Embryonic facial prominence (tissue), 1 donor: Measurements from ENCODE around the gene MLF2.

Experiments used
- DNase-seq: peaks from one replicate; pipeline ENCODE4 v3.0.0-alpha.2; 2016; ENCODE audit errors: extremely low spot score

MLF2 gene

DNA sequence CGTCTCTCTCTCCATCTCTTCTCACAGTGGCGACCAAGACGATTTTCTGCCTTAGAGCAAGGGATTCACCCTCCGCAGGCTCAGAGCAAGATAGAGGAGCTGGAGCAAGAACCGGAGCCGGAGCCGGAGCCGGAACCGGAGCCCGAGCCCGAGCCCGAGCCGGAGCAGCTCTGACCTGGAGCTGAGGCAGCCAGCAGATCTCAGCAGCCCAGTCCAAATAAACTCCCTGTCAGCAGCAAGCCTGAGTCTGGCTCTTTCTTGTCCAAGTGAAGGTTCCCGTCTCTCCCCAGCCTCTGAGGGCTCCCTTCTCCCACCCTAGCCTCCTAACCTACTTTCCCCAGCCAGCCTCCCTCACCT lies 25.3 kb upstream of the MLF2 start:
- DNase-seq: no peak

- DNase-seq: no peak
Observed at GRCh38 chr12:6777386-6777785, 24.4 kb upstream of the MLF2 start.

- no peak for DNase-seq
Observed at GRCh38 chr12:6775185-6776174, 22.5 kb upstream of the MLF2 start.

DNA sequence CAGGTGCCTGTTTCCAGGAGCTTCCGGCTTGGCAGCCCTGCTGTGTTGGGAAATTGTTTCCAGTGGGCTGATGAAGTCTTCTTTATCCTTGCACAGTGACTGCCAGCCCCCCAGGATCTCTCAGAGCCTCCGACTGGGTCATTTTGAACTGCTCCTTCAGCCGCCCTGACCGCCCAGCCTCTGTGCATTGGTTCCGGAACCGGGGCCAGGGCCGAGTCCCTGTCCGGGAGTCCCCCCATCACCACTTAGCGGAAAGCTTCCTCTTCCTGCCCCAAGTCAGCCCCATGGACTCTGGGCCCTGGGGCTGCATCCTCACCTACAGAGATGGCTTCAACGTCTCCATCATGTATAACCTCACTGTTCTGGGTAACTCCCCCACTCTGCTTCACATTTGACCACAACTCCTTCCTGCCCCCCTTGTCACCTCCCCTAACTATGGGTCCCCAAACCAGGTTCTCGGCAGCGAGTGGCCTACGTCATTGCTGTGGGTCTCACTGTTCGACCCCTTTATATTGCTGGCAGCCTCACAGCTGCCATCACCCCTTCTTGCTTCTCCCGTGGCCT lies 21.6 kb upstream of the MLF2 start:
- no peak for DNase-seq

GRCh38 chr12:6773590-6774351 lies 20.8 kb upstream of the MLF2 start:
- no peak for DNase-seq

GRCh38 chr12:6772726-6773589 lies 20.0 kb upstream of the MLF2 start:
- DNase-seq: no peak

GRCh38 chr12:6772331-6772695 lies 19.4 kb upstream of the MLF2 start, which contains the start of gene LAG3:
Gene LAG3, plus strand, starts transcription at chr12:6772520. Its CDS starts 333 bp downstream, at chr12:6772853.
- DNase-seq: no peak

DNA sequence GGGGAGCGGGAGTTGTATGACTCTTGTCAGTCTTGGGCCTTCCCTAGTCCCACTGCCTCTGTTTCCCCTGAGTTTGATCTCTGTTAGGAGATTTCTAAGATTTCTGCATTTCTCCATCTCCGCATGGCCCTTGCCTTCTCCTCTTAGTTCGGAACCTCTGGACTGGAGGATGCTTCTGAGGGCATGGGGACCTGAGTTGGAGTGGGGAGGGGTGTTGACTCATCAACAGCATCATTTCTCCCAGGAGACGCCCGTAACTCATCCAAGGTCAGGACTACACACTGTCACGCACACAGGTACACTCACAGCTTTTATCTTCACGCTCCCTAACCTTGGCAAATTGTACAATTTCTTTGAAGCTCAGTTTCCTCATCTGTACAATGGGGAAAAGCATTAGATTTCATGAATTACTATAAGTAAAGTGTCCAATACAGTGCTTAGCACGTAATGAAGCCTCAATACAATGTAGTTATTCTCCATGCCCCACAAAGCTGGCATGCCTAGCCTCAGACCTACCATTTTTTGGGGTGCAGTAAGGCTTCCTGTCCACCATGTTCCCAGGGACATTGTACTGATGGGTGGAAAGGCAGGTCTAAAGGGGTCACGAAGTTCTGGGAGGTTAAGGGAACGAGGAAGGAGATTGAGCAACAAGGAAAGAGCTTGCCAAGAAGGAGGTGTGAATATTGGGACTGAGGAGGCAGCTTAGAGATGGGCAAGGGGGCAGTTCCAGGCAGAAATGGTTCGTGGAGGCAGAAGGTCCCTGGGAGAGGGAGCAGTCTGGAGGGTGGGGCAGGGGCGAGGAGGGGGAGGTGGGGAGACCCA lies 18.8 kb upstream of the MLF2 start:
- no peak for DNase-seq

DNA sequence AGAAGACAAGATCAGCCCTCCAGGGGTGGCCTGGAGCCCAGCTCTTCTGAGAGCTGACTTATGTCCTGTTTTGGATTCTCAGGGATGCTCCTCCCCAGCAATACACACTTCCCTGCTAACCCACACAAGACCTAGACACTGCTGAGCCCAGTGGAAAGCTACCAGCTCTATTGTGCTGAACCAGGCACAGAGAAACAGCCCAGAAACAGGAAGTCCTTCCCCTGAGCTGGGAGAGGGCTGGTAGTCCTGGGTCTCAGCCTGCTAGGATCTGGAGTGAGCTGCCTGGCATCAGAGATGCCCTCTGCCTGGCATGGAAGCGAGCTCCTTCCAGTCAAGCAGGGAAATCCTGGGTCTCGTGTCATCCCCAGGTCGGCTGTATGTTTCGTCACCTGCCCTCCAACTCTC lies 18.2 kb upstream of the MLF2 start:
- DNase-seq: no peak

DNA sequence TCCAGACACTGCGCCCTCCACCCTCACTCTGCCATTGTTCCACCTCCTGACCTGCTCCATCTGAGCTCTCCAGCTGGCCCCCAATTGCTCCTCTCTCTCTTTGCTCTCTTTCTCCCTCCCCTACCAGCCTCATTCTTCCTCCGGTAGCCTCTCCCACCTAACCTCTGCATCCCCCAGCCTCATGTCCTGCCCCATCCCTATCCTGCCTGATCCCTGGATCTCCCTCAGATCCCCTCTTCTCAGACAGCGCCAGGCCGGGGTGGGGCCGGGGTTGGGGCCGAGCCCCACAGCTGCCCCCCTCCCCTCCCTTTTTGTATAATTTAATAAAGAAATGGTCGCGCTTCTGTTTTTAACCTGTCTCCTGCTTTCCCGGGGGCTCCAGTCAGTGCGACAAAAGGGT lies 17.7 kb upstream of the MLF2 start:
- no peak for DNase-seq

DNA sequence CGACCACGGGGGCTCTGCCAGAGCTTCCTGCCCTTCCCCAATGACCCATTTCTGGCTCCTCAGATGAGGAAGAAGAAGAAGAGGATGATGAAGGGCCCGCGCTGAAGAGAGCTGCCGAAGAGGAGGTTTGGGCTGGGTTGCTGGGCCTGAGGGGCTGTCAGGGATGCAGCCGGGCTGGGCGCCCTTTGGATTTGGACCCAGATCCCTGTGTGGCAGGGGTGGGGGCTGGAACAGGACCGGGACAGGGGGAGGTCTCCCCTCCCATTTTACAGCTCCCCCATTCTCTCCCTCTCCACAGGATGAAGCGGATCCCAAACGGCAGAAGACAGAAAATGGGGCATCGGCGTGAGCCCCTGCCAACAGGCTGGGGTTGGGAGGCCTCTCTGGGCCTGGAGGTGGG lies 17.2 kb upstream of the MLF2 start:
- no peak for DNase-seq

DNA sequence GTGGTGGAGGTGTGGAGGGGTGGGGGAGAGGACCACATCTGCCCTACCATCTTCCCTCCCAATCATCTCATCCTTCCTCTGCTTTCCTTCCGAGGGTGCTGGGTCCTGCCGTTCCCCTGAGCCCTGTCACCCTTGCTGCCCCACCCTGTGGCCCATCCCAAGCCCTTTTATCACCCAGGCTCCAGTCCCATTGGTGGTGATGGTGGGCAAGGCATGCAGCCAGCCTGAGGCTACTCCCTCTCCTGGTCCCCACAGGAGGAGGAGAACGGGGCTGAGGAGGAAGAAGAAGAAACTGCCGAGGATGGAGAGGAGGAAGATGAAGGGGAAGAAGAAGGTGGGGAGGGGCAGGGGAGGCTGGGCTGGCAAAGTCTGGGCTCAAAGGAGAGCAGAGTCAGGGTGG lies 16.7 kb upstream of the MLF2 start:
- no peak for DNase-seq

DNA sequence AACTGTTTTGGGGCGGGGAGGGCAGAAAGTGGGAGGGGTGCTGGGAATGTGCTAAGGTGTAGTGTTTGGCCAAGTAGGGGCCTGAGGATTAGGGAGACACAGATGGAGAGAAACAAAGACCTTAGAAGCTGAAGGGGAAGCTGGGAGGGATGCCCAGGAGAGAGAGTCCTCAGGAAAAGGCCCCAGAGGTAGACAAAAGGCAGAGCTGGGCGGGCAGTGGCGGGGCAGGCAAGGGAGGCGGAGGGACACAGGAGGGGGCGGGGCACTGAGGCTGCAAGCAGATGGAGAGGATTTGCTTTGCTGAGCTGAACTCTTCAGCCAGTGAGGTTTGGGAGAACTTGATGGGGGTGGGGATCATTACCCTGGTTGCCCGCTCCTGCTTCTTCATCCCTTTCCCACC lies 16.0 kb upstream of the MLF2 start:
- no peak for DNase-seq

DNA sequence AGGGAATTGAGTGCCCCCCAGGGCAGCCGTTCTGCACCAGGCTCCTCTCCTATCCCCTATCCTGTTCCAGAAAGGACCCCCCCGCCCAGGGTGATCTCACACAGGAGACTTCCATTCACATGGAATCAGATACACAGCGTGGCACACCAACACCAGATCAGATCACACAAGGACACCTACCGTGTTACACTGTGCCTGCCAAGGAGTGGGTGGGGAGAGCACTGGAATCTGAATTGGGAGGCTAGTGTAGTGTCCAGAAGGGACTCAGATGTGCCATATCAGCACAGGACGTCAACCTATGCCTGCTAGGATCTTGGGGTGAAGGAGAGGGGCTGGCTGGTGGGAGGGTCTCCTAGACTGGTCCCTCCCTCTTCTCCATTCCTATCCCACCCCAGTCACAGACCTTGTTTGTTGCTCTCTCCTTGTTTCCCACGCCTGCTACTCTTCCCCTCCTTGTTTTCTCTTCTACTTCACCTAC lies 15.5 kb upstream of the MLF2 start:
- no peak for DNase-seq

GRCh38 chr12:6767353-6768319 lies 14.7 kb upstream of the MLF2 start:
- no peak for DNase-seq

DNA sequence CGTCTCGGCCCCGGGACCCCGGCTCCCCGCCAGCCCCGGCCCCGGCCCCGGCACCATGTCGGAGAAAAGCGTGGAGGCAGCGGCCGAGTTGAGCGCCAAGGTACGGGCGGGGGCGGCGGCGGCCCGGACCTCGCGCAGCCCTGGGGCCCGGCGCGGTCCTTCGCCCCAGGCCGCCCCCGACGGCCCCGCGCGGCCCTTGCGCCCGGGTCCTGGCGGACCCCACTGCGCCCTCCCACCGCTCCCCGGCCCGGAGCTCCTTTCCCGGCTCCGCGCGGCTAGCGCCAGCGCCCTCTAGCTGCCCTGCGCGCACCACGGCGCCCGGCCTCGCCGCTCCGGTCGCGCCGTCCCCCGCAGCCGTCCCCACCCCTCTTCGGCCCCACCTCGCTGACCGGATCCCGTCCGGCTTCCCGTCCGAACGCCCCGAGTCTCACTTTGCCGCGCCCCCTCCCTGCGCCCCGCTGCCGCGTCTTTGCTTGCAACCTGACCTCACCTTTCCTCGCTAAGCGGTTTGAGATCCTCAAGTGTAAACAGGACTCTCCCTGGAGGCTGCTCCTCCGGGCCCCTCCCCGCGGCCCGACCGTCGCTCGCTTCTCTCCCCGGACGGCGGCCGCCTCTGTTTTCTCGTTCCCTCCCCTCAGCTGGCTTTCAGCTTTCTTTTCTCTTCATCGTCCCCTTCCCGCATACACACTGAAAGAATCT lies 13.9 kb upstream of the MLF2 start:
- no peak for DNase-seq

- peak; percentile 94 for DNase-seq
Observed at GRCh38 chr12:6765634-6766581, 13.0 kb upstream of the MLF2 start, which contains the start of gene PTMS. Gene PTMS, plus strand, starts transcription at chr12:6766363. Its CDS starts 343 bp downstream, at chr12:6766706.
